Keratinocyte (primary cell): Measurements from ENCODE around the gene ZNF100. TPM values are rescaled to one million over a fixed set of nuclear protein-coding genes. Genes with fewer than 3 reads are reported as not detected.
"Not testable (repeated sequence)": the region's sequence is repeated elsewhere in the genome, so short reads cannot be mapped to it uniquely, and the experiment has no call there.

Source experiments
- DNase-seq: peaks from one replicate; pipeline ENCODE4 v3.0.0-alpha.2; 2011; ENCODE audit warnings: low read depth, missing footprints, low spot score
- FAIRE-seq: peaks from 2 replicates; lab custom pipeline; 2011; peaks lifted over from hg19 to GRCh38; lab: Jason Lieb, UNC
- H2AFZ ChIP-seq: 2 replicates; pipeline ENCODE4 v1.6.0; 2012; ENCODE audit warnings: low read length, control low read depth, inconsistent platforms; ENCODE audit not compliant: control insufficient read depth
- H3K27ac ChIP-seq: 2 replicates; pipeline ENCODE4 v1.5.1; 2011; ENCODE audit warnings: low read length; ENCODE audit not compliant: control insufficient read depth, insufficient read depth
- H3K27me3 ChIP-seq: 3 replicates; pipeline ENCODE4 v1.6.0; 2011; ENCODE audit warnings: low read length; ENCODE audit not compliant: control insufficient read depth, insufficient read depth; ENCODE audit errors: extremely low read depth
- H3K36me3 ChIP-seq, 2 experiments: 2 replicates in 1 of 2; 3 replicates in 1 of 2; pipeline ENCODE4 v1.5.1; 2011; ENCODE audit warnings: low read length in 2 of 2, mild to moderate bottlenecking in 1 of 2; ENCODE audit not compliant: control insufficient read depth in 2 of 2, insufficient read depth in 2 of 2; ENCODE audit errors: extremely low read depth in 1 of 2
- H3K4me1 ChIP-seq: 3 replicates; pipeline ENCODE4 v1.5.1; 2011; ENCODE audit warnings: low read length; ENCODE audit not compliant: control insufficient read depth, insufficient read depth; ENCODE audit errors: extremely low read depth
- H3K4me2 ChIP-seq: 3 replicates; pipeline ENCODE4 v1.6.0; 2011; ENCODE audit warnings: low read depth, low read length; ENCODE audit not compliant: control insufficient read depth, insufficient read depth; ENCODE audit errors: extremely low read depth
- H3K4me3 ChIP-seq, 3 experiments: fragments of 200-600 bp in 1 of 3; sonication (generic) in 1 of 3; 2 replicates in 2 of 3; 3 replicates in 1 of 3; pipeline ENCODE4 v1.5.1; 2011 to 2016; ENCODE audit warnings: low read length in 3 of 3, mild to moderate bottlenecking in 3 of 3, control low read depth in 2 of 3, inconsistent platforms in 1 of 3, low read depth in 1 of 3, mixed read lengths in 1 of 3, mixed run types in 1 of 3, moderate library complexity in 1 of 3; ENCODE audit not compliant: control insufficient read depth in 2 of 3, insufficient read depth in 2 of 3; ENCODE audit errors: extremely low read depth in 1 of 3
- H3K79me2 ChIP-seq: 2 replicates; pipeline ENCODE4 v1.6.0; 2012; ENCODE audit warnings: low read length; ENCODE audit not compliant: control insufficient read depth, insufficient read depth
- H3K9ac ChIP-seq: 3 replicates; pipeline ENCODE4 v1.6.0; 2011; ENCODE audit warnings: low read length; ENCODE audit not compliant: control insufficient read depth, insufficient read depth; ENCODE audit errors: extremely low read depth
- H3K9me1 ChIP-seq: 3 replicates; pipeline ENCODE4 v1.6.0; 2011; ENCODE audit warnings: low read length; ENCODE audit not compliant: control insufficient read depth, insufficient read depth; ENCODE audit errors: extremely low read depth
- H3K9me3 ChIP-seq: 2 replicates; pipeline ENCODE4 v1.5.1; 2012; ENCODE audit warnings: low read depth, low read length; ENCODE audit not compliant: control insufficient read depth
- H4K20me1 ChIP-seq: 3 replicates; pipeline ENCODE4 v1.6.0; 2011; ENCODE audit warnings: low read length; ENCODE audit not compliant: control insufficient read depth, insufficient read depth; ENCODE audit errors: extremely low read depth
- EZH2 ChIP-seq: IDR thresholded peaks from one replicate; pipeline ENCODE4 v1.6.1; 2012; ENCODE audit warnings: inconsistent platforms, mild to moderate bottlenecking, low read length, moderate library complexity
- dilution Hi-C: fragments of 300-500 bp; cut with MboI; formaldehyde crosslinking; loops from one replicate; pipeline ENCODE4 v1.7.0; 2020; ENCODE audit warnings: low sequenced_read_pairs; ENCODE audit not compliant: extremely low pct_ligation_motif_present
- polyA plus RNA-seq, 5 experiments: library from polyadenylated mRNA; depleted of rRNA in 3 of 5; stranded (reverse) in 3 of 5; stranded (forward) in 1 of 5; unstranded in 1 of 5; fragments of >200 nt; gene quantifications; 1 replicate in 1 of 5; 2 replicates in 3 of 5; 3 replicates in 1 of 5; pipeline versions ENCODE4 v1.2.1 to v1.2.3, GENCODE V29; 2011 to 2012; ENCODE audit warnings: missing spikeins in 2 of 5, low read depth in 1 of 5, low replicate concordance in 1 of 5
- TF ChIP-seq, protein P1 (sequence below), 3 experiments: IDR thresholded peaks in 1 of 3; conservative IDR thresholded peaks in 1 of 3; optimal IDR thresholded peaks in 1 of 3; 2 replicates in 2 of 3; 3 replicates in 1 of 3; pipeline versions ENCODE3 to v1.5.1; 2011; ENCODE audit warnings: low read length in 3 of 3, mild to moderate bottlenecking in 3 of 3, moderate library complexity in 2 of 3, control low read depth in 1 of 3, inconsistent platforms in 1 of 3; ENCODE audit not compliant: insufficient read depth in 2 of 3; ENCODE audit errors: extremely low read depth in 1 of 3

Gene ZNF100
- polyA plus RNA-seq, 1 donor (not counting 4 experiments of a cell fraction or from before 2014, with no cell fraction given), result 4.7 TPM

DNA sequence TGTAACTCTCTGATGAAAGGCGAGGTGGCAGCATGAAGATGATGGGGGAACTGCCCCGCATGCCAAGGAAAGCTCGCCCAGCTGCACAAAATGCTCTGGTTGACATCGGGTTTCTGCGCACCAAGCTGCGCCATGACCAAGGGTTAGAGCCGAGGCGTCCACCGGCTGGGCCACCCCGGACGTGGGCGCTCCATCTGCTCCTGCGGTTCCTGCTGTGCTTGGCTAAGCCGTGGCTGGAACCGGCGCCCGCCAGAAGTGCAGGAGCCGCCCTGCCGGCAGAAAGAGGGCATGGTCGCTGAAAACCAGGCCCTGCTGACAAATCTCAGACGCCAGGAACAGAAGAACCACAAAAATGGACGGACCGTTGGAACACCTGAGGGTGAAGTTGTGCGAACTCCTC is 57.9 kb downstream of the ZNF100 start:
- Histone ChIP-seq H2AFZ (no peak overlapping the region), H3K4me3 (no peak overlapping the region)

DNA sequence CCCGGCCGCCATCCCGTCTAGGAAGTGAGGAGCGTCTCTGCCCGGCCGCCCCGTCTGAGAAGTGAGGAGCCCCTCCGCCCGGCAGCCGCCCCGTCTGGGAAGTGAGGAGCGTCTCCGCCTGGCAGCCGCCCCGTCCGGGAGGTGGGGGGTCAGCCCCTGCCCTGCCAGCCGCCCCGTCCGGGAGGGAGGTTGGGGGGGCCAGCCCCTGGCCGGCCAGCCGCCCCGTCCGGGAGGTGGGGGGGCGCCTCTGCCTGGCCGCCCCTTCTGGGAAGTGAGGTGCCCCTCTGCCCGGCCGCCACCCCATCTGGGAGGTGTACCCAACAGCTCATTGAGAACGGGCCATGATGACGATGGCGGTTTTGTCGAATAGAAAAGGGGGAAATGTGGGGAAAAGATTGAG is 59.5 kb downstream of the ZNF100 start:
- H3K27ac ChIP-seq, DNase-seq, H3K79me2 ChIP-seq, H3K9ac ChIP-seq, H3K36me3 ChIP-seq, H4K20me1 ChIP-seq, FAIRE-seq, H3K4me1 ChIP-seq, H2AFZ ChIP-seq, H3K4me3 ChIP-seq, H3K9me3 ChIP-seq, H3K4me2 ChIP-seq, H3K9me1 ChIP-seq, dilution Hi-C loops, H3K27me3 ChIP-seq: not testable (repeated sequence)

More for the DNA sequence above, 57.9 kb downstream of the ZNF100 start:
- Histone ChIP-seq H3K9me3 (peaks cover 4% of the 10 kb centered on the region), H3K4me2 (no peak overlapping the region), H3K36me3 (no peaks in the 10 kb centered on the region), H3K27me3 (no peaks in the 10 kb centered on the region), H4K20me1 (no peaks in the 10 kb centered on the region), H3K79me2 (no peaks in the 10 kb centered on the region), H3K4me1 (no peaks in the 10 kb centered on the region), H3K9ac (no peak overlapping the region), H3K27ac (no peak overlapping the region), H3K9me1 (no peaks in the 10 kb centered on the region)
- dilution Hi-C loops, result no loop called here
- no peak for TF ChIP-seq EZH2
- TF ChIP-seq, protein P1, sequence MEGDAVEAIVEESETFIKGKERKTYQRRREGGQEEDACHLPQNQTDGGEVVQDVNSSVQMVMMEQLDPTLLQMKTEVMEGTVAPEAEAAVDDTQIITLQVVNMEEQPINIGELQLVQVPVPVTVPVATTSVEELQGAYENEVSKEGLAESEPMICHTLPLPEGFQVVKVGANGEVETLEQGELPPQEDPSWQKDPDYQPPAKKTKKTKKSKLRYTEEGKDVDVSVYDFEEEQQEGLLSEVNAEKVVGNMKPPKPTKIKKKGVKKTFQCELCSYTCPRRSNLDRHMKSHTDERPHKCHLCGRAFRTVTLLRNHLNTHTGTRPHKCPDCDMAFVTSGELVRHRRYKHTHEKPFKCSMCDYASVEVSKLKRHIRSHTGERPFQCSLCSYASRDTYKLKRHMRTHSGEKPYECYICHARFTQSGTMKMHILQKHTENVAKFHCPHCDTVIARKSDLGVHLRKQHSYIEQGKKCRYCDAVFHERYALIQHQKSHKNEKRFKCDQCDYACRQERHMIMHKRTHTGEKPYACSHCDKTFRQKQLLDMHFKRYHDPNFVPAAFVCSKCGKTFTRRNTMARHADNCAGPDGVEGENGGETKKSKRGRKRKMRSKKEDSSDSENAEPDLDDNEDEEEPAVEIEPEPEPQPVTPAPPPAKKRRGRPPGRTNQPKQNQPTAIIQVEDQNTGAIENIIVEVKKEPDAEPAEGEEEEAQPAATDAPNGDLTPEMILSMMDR (optimal IDR thresholded peaks at IDR 0.05 in 1 of 3, IDR thresholded peaks at IDR 0.05 in 1 of 3, conservative IDR thresholded peaks at IDR 0.05 in 1 of 3; ENCODE audit: extremely low read depth in 1 of 3, insufficient read depth in 2 of 3, low read length in 3 of 3), result no peak
- FAIRE-seq (no peak), DNase-seq (no peak)

DNA sequence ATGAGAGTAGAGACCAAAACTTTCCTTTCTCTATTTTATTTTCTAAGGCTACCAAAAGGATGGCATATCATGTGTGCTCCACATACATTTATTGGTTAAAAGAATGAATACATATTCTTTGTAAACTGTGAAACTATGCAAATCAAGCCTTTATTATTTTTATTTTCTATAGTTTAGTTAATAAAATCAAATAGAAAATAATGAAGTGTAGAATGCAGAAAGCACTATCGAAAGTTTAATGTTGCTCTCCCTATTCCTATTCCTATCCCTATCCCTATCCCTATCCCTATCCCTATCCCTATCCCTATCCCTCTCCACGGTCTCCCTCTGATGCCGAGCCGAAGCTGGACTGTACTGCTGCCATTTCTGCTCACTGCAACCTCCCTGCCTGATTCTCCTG is 60.3 kb downstream of the ZNF100 start:
- dilution Hi-C loops, result no loop called here
- no peak for FAIRE-seq

More for the DNA sequence above, 60.3 kb downstream of the ZNF100 start:
- DNase-seq, result no peak
- peaks cover 2% of the 10 kb centered on the region for H3K9me3 ChIP-seq
- no peaks in the 10 kb centered on the region for H3K4me1 ChIP-seq
- H2AFZ ChIP-seq, result no peak overlapping the region
- H3K4me2 ChIP-seq, result no peak overlapping the region
- H3K27me3 ChIP-seq, result no peaks in the 10 kb centered on the region
- no peak overlapping the region for H3K9ac ChIP-seq
- H4K20me1 ChIP-seq, result no peaks in the 10 kb centered on the region
- H3K27ac ChIP-seq, result no peak overlapping the region
- no peaks in the 10 kb centered on the region for H3K9me1 ChIP-seq
- TF ChIP-seq EZH2, result no peak
- TF ChIP-seq, protein P1 (optimal IDR thresholded peaks at IDR 0.05 in 1 of 3, IDR thresholded peaks at IDR 0.05 in 1 of 3, conservative IDR thresholded peaks at IDR 0.05 in 1 of 3; ENCODE audit: extremely low read depth in 1 of 3, insufficient read depth in 2 of 3, low read length in 3 of 3), result no peak
- H3K79me2 ChIP-seq, result no peaks in the 10 kb centered on the region
- H3K36me3 ChIP-seq, result no peaks in the 10 kb centered on the region
- no peak overlapping the region for H3K4me3 ChIP-seq
